ENCODE measurements around the gene DLX4.

The DLX4 gene, protein sequence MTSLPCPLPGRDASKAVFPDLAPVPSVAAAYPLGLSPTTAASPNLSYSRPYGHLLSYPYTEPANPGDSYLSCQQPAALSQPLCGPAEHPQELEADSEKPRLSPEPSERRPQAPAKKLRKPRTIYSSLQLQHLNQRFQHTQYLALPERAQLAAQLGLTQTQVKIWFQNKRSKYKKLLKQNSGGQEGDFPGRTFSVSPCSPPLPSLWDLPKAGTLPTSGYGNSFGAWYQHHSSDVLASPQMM
- 0 to 0.27 (median 0.19) reads per million in 4 experiments for total RNA-seq

DNA sequence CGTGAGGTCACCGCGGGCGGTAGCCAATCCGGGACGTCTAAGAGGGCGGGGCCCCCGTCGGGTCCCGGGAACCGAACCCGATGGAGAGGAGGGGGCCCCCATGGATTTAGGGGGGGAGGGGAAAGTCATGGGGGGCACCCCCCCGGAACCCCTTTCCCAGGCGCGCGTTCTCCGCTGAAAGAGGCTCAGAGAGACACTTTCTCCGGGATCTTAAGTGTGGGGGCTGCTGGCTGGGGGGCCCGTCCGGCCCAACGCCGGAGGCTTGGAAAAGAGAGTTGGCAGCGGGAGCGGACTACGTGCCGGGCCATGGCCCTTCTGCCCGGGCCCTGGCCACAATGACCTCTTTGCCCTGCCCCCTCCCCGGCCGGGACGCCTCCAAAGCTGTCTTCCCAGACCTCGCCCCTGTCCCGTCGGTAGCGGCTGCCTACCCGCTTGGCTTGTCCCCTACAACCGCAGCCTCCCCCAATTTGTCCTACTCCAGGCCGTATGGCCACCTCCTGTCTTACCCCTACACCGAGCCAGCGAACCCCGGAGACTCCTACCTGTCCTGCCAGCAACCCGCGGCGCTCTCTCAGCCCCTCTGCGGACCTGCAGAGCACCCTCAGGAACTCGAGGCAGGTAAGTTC lies at the start of gene DLX4:
TSS of gene DLX4 (plus strand) at position 57 of the 626 bp plus-strand sequence. CDS start at position 336, 279 bp downstream.
- peak; percentile 34 for DNase-seq

DNA sequence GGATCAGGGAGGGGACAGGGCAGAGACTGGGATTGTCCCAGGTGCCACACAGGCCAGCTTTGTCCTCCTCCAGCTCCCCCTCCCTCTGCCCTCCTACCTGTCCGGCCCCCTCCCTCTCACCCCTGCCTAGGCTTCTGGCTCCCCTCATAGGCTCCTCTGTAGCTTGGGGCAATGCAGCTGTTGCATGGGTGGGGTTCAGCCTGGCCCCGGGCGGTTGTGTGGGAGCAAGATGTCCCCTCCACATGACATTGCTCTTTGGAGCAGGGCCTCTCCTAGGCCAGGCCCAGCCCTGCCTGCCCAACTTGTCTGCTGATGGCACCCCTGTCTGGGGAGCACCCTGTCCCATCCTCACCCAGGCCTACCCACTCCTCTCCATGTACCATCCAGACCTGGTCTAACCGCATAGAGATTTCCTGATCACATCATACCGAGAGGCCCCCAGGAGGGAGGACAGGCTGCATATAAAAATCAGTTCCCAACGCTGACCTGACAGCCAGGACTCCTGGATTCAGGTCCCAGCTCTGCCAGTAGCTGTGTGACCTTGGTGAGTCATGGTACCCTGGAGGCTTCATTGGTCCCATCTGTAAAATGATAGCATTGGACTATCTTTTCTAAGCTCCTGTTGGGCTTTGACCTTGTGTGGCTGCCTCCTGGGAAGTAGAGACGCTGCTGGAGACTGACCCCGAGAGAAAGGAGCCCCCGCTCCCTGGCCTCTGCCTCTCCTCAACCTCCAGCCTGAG lies 48.8 kb upstream of the DLX4 start:
- DNase-seq, result no peak

GRCh38 chr17:49922095-49922494 lies 46.9 kb upstream of the DLX4 start:
- DNase-seq, result no peak

DNA sequence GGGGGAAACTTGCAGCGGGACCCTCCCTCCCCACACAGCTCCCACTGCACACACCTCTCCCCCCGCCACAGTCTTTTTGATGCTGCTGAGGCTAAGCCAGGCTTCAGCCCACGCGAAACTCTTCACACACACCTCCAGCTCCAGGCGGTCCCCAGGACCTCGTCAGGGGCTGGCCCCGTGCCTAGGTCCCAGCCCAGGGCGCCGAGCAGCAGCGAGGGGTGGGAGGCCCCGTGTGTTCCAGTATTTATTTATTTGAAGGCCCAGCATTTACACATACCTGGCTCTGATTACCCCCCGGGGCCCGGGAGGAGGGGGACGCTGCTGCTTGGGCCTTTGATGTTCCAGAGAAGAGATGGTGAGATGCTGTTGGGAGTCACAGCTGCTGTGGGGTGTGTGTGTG lies 44.9 kb upstream of the DLX4 start:
- no peak for DNase-seq

DNA sequence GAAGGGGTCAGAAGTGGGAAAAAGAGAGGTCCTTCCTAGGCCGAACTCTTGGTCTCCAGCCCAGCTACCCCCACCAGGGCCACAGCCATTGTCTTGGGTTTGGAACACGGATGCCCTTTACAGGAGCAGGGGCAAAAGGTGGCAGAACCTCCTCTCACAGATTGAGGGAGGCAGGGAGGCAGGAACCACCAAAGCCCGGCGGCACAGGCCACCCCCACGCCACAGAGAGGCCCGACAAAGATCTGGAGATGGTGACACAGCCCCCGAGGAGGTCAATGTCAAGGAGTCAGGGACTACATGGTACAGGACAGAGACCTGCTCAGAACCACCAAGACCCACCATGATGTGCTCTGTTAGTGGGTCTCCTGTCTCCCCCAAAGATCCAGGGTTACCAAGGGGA lies 44.4 kb upstream of the DLX4 start:
- no peak for DNase-seq

GRCh38 chr17:49925921-49926320 lies 43.1 kb upstream of the DLX4 start:
- DNase-seq, result no peak

DNA sequence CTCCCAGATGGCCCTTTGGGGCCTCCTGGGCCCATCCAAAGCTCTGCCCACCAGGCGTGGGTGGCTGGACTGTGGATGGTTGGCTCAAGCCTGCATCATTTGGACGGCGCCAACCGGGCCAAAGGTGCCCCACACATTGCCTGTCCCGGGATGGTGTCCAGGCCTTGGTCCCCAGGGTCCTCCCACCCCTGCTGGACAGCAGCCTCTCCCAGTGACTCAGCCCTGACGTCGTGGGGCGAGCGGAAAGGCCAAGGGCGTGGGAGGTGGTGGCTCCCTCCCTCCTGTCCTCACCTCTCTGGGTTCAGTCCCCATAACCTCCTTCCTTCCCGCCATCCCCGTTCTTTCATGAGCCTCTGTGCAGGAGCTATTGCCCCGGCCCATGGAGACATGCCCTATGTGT lies 42.1 kb upstream of the DLX4 start:
- no peak for DNase-seq

- no peak for DNase-seq
Measured at GRCh38 chr17:49928126-49928800, 40.7 kb upstream of the DLX4 start.

- DNase-seq, result no peak
Measured at GRCh38 chr17:49928837-49929475, 40.0 kb upstream of the DLX4 start.

DNA sequence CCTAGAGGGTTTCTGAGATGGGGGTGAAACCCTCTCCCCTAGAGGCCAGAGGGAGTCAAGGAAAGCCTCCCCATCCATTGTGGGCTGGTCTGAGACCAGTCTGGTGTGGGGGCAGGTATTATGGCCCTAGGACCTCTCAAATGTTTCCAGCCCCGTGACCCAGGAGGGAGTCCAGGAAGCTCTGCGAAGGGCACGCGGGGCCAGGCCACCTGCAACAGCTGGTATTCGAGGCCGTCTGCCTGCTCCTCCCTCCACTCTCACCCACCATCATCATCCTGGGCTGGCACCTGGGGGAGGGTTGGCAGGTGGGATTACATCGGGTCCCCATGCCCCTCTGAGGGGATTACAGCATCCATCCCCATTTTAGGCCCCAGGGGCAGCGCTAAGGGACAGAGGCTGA lies 38.1 kb upstream of the DLX4 start:
- no peak for DNase-seq

- no peak for DNase-seq
Measured at GRCh38 chr17:49931416-49932137, 37.4 kb upstream of the DLX4 start.

DNA sequence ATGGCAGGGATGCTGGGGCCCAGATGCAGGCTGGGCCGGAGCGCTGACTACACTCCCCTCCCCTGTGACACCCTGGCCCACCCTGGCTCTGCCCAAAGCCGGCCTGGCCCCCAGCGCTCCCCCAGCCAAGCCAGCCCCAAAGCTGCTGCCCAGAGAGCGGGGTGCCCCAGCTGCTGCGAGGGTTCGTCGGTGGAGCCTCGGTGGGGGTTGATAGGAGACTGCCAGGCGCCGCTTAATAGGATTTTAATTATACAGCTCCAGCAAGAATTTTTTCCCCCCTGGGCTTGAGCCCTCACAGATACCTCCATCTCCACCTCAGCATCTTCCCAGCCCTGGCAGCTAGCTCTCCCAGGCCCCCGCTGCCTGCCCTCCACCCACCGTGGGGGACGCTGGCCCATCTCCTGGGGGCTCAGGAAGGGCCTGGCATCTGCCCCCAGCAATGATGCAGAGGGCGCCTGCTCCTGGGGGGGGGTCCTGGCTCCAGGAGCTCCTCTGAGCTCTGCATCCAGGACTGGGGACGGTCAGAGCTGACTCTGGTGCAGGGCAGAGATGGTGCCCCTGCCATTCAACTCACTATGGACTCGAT lies 36.8 kb upstream of the DLX4 start:
- no peak for DNase-seq

GRCh38 chr17:49932901-49933300 lies 36.1 kb upstream of the DLX4 start:
- no peak for DNase-seq

DNA sequence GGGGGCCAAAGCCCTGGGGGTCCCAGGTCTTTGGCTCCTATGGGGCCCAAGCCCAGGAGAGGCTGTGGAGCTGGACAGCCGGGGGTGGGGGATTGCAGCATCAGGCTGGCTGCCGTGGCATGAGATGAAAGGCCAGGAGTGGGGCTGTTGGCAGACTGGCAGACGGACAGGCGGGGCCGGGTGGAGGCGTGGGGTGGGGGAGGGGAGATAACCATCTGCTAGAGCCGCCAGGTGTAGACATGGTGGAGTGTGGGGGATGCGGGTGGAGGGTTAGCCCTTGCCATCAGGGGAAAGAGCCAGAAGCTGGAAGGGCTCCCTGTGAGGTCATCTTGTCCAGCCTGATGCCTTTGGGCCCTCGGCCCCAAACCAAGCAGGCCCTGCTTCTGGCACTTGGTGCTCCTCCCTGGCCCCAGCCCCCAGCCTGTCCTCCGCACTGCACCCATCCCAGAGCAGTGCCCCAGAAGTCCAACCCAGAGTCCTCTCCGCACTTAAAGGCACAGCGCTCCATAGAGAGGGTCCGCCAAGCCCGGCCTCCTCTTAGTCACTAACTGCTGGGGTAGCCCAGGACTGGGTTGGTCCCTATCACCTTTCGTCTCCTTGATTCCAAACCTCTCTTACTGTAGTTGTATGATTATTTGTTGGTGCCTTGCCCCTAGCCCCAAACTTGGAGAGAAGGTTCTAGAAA lies 33.3 kb upstream of the DLX4 start:
- no peak for DNase-seq

- no peak for DNase-seq
Measured at GRCh38 chr17:49936386-49936785, 32.6 kb upstream of the DLX4 start.

DNA sequence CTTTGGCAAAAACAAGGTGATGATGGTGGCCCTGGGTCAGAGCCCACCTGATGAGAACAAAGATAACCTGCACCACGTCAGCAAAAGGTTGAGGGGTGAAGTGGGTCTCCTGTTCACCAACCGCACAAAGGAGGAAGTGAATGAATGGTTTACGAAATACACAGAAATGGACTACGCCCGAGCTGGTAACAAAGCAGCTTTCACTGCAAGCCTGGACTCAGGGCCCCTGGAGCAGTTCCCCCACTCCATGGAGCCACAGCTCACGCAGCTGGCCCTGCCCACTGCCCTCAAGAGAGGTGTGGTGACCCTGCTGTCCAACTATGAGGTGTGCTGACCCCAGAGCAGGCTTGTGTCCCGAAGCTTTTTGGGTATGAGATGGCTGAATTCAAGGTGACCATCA lies 29.7 kb upstream of the DLX4 start:
- no peak for DNase-seq

- DNase-seq, result no peak
Measured at GRCh38 chr17:49941427-49941826, 27.6 kb upstream of the DLX4 start.

DNA sequence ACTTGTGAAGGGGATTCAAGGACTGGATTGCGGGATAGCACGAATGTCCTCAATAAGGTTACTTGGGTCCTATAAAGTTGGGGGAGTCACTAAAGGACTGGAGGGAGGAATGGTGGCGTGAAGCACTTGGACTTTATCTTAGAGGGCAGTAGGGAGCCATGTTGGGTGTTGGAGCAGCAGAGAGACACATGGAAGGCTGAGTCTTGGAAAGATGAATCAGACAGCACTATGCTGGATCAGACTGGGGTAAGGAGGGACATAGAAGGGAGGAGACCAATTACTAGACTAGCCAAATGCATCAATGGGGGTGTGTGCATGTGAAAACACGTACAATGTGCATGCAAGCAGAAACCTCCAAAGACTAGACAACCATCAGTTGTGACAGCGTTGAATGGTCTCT lies 26.0 kb upstream of the DLX4 start:
- DNase-seq, result no peak

DNA sequence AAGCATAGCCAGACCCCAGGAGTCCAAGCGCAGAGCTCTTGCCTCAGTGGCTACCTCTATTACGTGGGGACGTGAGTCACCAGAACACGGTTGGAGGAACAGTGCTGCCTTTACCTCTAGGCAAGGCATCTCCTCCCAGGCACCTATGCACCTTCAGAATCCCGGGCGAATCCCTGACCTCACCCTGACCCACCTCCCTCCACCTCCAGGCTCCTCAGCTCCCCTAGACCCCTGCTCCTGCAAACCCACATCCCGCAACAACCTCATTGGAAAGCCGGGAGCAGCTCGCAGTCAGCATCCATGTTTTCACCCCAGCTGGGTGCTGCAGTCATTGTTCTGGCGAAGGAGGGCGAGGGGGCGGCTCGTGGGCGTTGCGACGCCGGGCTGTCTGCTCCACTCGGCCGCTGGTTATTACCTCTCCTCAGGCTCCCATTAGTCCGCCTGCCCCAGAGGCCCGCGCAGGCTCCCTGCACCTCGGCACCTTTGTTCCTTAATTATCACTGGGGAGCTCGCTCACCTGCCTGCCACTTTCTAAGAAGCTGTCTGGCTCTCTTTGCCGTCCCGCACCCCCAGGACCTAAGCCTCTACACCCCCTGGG lies 24.6 kb upstream of the DLX4 start:
- DNase-seq, result no peak

DNA sequence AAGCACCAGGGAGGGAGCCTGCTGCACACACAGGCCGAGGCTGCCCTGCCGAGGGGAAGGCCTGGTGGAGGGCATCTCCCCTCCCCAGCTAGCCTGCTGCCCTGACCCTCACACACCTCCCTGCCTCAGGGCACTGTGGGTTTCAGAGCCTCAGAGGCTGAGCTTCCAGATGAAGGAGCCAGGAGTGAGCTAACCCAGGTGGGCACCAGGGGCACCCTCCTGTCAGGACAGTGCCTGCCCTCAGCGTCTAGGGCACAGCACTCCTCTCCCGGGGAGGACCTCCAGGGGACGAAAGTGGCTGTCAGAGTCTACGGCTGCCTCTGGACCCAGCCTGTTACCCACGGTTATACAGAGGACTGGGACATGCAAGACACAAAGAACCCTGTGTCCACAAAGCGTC lies 22.8 kb upstream of the DLX4 start:
- DNase-seq, result no peak
